Ammon's horn (tissue), 1 donor: ENCODE measurements around the gene ADCY3.

Experiments used
- DNase-seq: peaks from one replicate; pipeline ENCODE4 v3.0.0-alpha.2; 2016; ENCODE audit warnings: low spot score

Gene ADCY3

DNA sequence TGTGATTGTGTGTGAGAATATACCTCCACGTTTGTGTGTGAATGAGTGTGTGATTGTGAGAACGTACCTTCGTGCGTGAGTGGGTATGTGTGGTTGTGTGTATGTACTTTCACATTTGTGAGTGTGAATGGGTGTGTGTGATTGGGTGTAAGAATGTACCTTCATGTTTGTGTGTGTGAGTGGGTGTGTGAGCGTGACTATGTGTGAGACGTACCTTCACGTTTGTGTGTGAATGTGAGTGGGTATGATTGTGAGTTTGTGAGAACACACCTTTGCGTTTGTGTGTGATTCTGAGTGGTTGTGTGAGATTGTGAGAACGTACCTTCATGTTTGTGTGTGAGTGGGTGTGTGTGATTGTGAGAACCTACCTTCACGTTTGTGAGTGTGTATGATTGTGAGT is 5.8 kb upstream of the ADCY3 start:
- no peak for DNase-seq

DNA sequence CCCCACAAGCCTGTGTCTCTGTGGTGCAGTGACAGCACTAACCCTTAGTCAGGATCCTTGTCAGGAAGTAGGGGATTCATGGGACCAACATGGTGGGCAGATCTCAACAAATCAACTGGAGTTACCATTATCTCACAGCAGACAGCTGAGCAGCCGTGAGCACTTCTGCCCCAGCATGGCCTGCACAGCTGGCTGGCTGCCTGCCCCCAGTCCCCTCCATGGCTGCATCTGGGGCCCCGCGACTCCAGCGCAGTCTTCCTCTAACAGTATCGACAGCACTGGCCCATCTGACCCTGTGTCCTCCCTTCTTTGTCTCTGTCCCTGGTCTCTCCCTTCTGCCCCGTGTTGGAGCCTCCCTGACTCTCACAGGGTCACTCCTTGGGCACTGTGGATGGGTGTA is 4.7 kb upstream of the ADCY3 start:
- DNase-seq: no peak

DNA sequence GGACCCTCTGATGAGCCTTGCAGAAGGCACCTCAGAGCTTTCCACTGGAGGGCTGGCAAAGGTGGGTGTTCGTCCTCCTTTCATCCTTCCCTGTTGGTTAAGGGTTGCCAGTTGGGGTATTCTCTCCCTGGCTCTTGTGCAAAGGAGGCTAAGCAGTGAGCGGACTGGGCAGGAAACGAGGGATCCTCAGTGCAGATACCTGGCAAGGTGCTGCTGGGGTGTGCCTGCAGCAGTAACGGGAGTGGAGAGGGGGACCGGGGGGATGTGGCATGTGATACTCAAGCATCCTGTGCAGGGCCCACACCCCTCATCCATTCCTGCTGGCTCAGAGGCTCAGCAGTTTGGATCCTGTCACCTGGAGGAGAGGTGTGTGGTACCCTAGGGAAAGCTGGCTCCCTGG is 4.2 kb upstream of the ADCY3 start:
- no peak for DNase-seq

DNA sequence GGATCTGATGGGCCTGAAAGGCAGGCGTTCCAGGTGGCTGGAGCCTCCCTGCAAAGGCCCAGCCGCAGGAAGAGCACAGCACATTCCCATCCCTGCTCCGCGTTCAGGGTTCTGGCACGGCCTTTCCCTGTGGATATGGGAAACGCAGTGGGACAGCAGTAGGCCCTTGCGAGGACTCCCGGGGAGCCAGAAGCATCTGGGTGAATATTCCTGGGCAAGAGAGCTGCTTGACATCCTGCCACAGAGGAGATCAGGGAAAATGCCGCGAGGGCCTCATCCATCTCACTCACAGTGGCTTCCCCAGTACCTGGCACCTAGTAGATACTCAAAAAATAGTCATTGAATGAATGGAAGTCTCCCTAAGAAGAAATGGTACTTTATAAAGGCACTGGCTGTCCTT is 3.1 kb upstream of the ADCY3 start:
- no peak for DNase-seq

DNA sequence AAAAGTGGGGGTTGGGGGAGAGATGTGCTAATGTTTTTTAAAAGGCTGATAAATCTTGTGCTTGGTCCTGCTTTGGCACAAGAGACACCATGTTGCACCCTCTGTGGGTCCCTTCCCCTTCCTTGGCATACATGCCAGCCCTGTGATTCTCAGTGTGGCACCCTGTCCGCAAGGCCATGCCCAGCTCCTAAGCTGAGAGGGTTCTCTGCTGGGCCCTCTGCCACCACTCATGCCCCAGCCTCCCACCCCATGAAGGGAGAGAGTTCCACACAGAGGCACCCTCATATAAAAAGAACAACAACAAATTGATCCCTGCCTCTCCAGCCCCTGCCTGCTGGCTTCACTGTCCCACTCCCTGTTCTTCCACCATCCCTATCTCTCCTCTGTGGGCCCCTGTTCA is 2.5 kb upstream of the ADCY3 start:
- no peak for DNase-seq

DNA sequence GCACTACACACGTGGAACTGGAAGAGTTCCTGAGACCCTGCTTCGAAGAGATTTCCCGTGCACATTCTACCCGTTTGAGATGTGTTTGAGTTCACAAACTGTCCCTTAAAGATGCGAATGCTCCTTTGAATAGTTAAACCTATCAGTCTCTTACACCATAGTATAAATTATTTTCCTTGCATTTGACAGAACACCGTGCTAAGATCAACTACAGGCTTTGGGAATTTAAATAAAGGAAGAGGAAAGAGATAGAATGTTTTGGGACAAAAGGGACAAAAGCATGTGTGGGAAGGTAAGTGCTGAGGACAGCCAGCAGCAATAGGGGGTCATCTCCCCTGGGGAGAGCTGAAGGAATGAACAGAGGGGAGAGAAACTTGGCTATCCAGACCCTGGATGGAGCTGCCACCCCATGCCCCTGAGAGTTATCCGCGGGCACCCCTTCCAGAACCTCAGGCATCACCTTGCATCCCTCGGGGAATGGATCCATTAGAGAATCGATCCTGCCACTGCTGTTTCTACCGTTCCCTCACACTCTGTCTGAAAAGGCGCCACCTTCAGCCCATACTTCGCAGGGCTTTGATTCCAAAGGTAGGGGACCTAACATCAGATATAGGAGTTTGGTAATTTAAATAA is 888 bp upstream of the ADCY3 start:
- no peak for DNase-seq

DNA sequence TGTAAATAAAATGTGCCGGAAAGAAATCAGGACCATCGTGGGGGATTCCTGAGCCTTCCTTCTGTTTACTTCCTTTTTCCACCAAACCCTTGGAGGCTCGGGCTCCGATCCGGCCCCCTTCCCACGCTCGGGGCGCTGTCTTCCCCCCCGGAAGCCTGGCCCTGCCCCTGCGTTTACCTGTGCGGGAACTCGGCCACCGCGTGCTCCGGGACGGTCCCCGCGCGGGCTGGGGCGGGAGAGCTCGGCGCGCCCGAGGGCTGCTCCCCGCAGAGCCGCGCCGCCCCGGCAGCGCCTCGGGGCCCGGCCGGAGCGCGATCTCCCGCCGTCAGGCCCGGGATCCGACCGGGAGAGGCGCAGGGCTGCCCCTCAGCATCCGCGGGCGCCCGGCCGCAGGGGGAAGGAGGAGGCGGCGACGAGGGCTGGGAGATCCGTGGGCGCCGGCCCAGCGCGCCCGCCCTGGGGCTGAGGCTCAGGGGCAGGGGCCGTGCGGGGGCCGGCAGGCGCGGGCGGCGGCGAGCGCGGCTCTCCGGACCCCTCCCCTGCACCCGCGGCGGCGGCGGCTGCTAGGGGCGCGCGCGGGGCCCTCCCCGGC is 435 bp downstream of the ADCY3 start:
- no peak for DNase-seq

DNA sequence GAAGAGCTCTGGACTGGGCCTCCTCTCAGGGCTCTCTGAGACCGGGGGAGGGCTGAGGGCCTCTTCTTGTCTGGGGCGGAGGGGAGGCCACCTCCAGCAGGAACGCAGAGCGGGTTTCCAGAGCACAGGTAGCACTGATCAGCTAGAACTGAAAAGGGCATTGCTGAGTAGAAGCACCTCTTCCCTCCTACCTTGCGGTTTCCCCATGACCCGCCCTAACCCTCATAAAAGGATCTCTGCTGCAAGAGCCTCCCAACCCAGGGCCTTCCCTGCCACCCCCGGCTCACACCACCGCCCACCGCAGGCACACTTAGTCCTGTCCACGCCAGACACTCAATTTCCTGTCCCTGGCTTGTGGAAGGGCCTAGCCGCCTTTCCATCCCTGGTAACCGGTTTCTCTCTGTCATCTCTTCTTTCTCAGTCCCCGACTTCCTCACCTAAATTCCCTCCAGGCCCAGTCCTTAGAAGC is 966 bp downstream of the ADCY3 start:
- no peak for DNase-seq

DNA sequence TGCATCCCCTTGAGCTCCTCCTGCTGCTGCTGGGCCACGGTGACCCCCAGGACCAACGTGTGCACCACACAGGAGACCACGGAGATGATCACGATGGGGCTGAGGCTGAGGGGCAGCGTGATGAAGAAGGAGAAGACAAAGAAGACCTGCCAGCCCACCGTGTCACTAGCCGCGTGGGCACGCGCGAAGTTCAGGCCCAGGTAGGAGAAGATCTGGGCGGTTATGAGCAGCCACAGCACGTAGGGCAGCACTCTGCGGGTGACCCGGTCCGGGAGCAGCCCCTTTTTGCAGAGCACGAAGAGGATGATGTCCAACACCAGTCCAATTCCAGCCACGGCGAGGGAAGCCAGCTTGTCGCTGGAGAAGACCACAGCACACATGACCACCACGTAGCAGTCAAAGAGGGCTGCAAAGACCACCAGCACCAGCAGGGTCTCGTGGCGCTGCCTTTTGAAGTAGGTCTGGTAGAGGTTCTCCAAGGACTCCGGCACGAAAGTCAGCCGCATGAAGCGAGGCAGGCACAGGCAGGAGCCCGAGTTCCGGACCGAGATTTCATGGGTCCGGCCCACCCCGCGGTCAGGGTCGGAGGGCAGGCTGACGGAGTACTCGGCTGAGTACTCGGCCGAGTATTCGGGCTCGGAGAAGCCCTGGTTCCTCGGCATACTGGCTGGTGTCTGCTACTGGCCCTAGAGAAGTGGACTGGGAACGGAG is 1.6 kb downstream of the ADCY3 start:
- DNase-seq: no peak

DNA sequence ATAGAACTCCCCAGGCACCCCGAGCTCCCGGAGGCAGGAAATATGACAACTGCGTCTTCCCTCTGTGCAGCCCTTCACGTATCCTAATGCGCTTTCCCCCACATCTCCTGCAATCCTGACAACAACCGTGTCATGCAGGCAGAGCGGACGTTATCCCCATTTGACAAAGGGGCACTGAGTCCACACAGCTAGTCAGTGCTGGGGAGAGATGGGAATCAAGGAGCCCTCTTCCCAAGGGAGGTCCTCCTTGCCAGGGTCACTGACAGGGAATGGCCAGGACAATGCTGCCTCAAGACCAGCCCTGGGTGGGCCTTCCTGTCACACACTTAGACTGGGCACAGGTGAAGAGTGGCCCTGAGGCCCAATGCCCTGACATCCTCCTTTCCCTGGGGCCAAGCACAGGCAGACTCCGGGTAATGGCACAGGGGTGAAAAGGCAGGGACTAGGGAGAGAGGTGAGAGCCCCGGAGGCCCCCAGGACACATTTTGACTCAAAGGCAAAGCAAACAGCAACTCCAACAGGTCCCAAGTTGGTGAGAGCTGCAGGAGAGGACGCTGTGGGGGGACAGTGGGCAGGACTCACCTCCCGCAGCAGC is 2.2 kb downstream of the ADCY3 start:
- no peak for DNase-seq

DNA sequence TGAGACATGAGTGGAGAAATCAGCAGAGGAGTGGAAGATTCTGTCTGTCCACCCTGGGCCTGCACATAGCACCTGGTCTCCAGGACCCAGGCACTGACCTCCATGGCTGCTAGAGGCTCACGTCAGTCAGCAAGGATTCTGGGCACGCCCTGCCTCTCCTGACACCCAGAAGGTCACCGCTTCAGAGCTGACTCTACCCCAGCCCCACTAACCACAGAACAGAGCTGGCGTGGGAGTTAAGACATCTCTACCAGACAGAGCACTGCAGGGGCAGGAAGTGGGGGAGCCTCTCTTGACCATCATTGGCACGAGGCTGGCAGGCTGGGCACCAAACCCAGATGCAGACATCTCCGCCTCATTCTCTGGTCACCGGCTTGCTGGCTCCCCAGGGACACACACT is 3.0 kb downstream of the ADCY3 start:
- DNase-seq: no peak

DNA sequence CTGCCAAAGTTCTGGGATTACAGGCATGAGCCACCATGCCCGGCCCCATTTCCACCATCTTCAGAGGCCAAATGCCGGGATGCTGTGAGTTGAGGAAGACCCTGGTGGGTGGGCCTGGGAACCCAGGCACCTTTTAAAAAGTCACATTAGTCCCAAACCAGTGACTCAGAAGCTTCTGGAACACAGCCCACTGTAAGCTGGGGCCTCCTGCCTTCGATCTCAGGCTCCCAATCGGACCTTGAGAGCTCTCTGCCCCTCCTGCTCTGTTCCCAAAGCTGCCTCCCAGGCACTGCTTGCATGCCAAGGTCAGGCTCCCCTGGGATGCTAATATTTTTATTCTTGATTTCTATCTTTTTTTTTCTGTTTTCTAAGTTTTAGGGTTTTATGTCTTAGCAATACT is 4.2 kb downstream of the ADCY3 start:
- no peak for DNase-seq

DNA sequence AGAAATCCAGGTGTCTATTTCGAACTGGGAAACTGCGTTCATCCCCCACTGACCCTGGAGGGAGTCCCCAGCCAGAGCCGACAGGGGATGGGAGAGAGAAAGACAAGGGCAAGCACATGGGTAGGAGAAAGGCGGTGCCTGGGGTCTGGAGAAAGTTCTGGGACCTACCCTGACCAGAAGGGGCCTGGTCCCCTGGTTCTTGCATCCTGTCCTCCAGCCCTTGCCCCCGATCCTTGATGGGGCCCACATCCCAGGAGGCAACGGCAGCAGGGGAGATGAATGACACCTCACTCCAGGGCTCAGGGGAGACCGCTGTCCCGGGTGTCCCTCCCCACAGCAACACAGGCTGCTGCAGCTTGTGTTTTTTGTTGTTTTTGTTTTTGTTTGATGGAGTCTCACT is 4.9 kb downstream of the ADCY3 start:
- DNase-seq: no peak

DNA sequence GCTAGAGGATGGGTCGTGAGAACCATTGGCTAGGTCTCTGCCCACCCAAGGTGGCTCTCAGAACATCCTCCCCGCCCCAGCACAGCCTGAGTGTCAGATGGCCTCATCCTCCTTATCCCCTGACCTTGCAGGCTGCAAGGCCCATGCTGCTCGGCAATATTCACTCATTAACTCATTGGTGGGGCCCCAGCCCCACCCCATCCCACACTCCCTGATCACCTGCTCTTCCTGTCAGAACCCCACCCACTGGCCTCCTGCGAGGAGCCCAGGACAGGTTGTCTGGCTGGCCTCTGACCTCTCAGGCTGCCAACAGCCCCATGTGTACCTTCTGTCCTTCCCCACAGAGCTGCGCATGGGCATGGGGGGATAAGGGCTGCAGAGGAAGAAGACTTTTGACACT is 5.3 kb downstream of the ADCY3 start:
- DNase-seq: no peak

DNA sequence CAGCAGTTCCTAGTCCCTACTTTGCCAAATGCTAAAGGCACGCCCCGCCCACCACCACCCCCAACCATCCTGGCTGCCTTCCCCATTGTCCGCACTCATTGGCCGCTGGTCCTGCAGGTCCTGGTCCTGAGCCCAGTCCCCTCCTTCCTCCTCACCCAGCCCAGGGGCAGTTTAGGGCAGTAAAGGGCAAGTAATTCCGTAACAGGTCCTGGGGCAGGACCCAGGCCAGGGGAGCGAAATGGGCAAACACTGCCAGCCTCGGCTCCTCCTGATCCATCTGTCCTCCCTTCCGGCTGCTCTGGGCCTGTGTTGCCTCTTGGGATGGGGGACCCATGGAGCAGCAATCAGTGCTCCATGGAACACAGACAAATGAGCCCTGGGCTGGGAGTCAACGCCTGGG is 6.1 kb downstream of the ADCY3 start:
- no peak for DNase-seq

DNA sequence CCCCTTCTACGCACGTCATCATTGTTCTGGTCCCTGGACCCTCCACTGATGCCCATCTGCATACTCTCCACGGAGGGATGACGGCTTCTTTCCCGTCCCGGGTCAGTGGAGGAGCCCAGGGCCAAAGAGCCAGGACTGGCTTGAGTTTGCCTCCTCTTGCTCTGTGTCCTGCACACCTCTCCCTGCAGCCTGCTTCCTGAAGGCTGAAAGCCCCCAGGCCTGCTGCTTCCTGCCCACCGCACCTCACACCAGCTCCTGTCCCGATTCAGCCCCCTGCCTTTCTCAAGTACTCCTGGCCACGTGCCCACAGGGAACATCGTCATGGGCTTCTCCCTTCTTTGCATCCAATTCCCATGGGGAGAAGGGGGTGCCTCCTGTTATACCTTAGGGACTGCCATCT is 7.1 kb downstream of the ADCY3 start:
- no peak for DNase-seq

DNA sequence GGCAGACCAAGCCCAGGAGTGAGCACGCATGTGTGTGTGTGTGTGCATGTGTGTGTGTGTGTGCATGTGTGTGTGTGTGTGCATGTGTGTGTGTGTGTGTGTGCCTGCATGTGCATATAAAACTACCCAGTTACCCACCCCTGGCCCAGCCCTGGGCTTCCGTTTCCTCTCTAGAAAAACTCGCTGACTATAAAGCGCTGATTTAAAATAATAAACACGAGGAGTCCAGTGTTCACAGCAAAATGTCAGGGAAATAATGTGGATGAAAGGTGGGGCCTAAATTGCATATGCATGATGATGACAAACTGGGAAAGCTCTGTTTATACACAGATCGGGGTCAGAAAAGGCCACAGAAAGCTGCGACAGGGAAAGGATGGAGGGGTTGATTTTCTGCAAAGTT is 7.5 kb downstream of the ADCY3 start:
- no peak for DNase-seq

DNA sequence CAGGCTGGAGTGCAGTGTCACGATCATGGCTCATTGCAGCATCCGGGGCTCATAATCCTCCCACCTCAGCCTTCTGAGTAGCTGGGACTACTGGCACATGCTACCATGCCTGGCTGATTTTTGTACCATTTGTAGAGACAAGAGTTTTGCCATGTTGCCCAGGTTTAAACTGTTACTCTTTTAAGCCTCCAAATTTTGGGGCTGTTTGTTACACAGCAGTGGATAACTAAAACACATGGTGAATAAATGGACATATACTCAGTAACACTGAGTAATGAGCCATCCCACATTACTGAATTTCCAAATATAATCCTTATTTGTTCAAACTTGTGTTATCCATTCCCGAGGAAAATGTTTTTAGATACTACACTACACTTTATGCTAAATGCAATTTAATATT is 9.8 kb downstream of the ADCY3 start:
- no peak for DNase-seq

DNA sequence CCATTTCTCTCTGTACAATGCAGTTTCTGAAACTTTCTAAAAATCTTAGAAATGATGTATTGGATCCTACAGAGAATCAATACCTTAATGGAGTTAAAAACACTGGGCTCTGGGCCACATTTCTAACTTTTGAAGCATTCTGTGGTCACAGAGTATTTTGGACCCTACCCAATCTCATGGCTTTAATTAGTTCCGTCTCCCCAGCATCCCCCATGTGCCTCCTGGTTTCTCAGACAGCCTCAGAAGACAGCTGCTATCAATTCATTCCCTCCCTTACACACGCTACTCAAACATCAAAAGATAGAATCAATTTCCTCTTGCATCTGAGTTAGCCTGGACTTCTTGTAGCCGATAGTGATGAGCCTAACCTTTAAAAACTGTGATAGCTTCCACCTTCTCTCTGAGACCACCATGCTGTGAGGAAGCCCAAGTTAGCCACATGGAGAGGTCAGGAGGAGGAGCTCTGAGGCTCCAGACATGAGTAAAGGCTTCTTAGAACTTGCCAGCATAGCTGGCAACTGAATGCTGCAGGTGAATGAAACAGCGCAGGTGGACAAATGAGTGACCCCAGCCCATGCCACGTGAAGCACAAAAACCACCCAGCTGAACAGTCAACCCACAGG is 10.4 kb downstream of the ADCY3 start:
- no peak for DNase-seq

DNA sequence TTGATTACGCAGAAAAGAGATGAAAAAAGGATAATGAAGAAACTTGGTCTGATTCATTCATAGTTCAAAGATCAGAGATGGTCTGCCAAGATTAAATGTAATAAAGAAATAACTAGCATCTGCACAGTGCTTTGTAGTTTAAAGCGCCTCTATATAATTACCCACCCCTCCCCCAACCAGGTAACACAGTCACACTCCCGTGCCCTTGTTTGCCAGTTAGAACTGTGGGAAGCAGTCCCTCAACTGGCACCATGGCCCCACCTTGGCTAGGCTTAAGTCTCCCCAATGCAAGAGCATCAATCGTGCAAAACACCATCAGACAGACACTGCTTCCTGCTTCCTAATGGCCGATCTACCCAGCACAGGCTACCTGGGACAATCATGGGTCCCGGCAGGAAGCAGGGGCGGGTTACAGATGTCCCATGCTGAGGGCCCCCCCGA is 11.6 kb downstream of the ADCY3 start:
- no peak for DNase-seq

DNA sequence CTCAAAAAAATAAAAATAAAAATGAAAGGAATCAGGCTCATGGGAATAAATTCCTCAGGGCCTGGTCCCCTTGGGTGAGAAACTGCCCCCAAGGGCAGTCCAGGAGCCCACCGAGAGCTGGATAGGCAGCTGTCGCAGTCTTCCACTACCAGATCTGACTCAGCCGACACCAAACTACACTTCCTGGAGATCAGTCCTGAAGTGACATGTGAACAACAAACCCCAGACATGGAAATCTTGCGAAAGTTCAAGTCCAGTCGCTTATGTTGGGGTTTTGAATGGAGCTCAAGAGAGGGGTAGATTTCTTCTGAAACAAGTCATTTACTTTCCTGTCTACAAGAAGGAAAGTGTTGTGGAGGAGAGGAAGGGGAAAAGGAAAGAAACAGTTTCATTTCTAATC is 12.9 kb downstream of the ADCY3 start:
- no peak for DNase-seq

DNA sequence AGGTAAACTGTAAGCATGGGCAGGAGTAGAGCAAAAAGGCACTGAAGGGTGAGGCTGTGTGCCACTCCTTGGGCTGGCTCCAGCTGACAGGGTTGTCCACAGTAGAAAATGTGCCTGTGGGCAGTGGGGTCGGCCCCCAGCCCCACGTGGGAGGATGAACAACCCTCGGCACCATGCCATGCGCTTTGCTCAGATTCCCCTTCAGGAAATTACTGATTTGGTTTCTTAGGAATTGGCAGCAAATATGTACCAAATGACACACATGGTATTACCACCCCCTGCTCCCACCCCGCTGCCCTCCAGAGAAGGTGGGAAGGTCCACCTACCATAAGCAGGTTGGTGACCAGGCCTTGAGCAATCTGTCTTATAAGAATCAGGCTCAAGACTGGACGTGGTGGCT is 13.6 kb downstream of the ADCY3 start:
- DNase-seq: no peak
